HG02642 (cell line): Measurements from ENCODE around the gene PHGDH.

Source experiments
- ATAC-seq: cut with Tn5 transposase; IDR thresholded peaks from one replicate; pipeline ENCODE4 v1.9.1; 2021; ENCODE audit warnings: mild to moderate bottlenecking; ENCODE audit not compliant: unreplicated experiment, poor library complexity

Gene PHGDH

GRCh38 chr1:119711804-119712341, at the start of gene PHGDH:
Gene PHGDH (plus strand): TSS chr1:119711934. CDS start chr1:119712023, 89 bp downstream.
- peak; percentile 74 for ATAC-seq

GRCh38 chr1:119662034-119662437, 49.7 kb upstream of the PHGDH start:
- ATAC-seq, result peak; percentile 81

GRCh38 chr1:119664067-119664466, 47.7 kb upstream of the PHGDH start:
- ATAC-seq, result no peak

- ATAC-seq, result no peak
Measured at GRCh38 chr1:119667173-119667572, 44.6 kb upstream of the PHGDH start.

- no peak for ATAC-seq
Measured at GRCh38 chr1:119670898-119671297, 40.8 kb upstream of the PHGDH start.

- no peak for ATAC-seq
Measured at GRCh38 chr1:119673171-119673940, 38.4 kb upstream of the PHGDH start.

GRCh38 chr1:119674111-119674526, 37.6 kb upstream of the PHGDH start:
- no peak for ATAC-seq

GRCh38 chr1:119674835-119675289, 36.9 kb upstream of the PHGDH start:
- ATAC-seq, result peak; percentile 76

- ATAC-seq, result peak; percentile 67
Measured at GRCh38 chr1:119675349-119676345, 36.1 kb upstream of the PHGDH start.

GRCh38 chr1:119676571-119677206, 35.0 kb upstream of the PHGDH start:
- no peak for ATAC-seq

GRCh38 chr1:119679223-119679622, 32.5 kb upstream of the PHGDH start:
- no peak for ATAC-seq

GRCh38 chr1:119680193-119680592, 31.5 kb upstream of the PHGDH start:
- ATAC-seq, result no peak

- ATAC-seq, result no peak
Measured at GRCh38 chr1:119680723-119681122, 31.0 kb upstream of the PHGDH start.

GRCh38 chr1:119681560-119681959, 30.2 kb upstream of the PHGDH start:
- ATAC-seq, result no peak

GRCh38 chr1:119682141-119682540, 29.6 kb upstream of the PHGDH start:
- no peak for ATAC-seq

GRCh38 chr1:119683893-119684292, 27.8 kb upstream of the PHGDH start:
- no peak for ATAC-seq

GRCh38 chr1:119686661-119687060, 25.1 kb upstream of the PHGDH start:
- no peak for ATAC-seq

- ATAC-seq, result no peak
Measured at GRCh38 chr1:119687434-119688079, 24.2 kb upstream of the PHGDH start.

- no peak for ATAC-seq
Measured at GRCh38 chr1:119688810-119689209, 22.9 kb upstream of the PHGDH start.

- no peak for ATAC-seq
Measured at GRCh38 chr1:119689511-119689910, 22.2 kb upstream of the PHGDH start.
